ENCODE results near the gene IQCH.
"Not testable (repeated sequence)": the region's sequence is repeated elsewhere in the genome, so short reads cannot be mapped to it uniquely, and the experiment has no call there.

The IQCH gene

GRCh38 chr15:67359431-67360079 is 105.0 kb downstream of the IQCH start:
- DNase-seq: no peak

GRCh38 chr15:67361100-67361499 is 106.5 kb downstream of the IQCH start:
- no peak for DNase-seq

GRCh38 chr15:67363712-67364111 is 109.1 kb downstream of the IQCH start:
- DNase-seq: not testable (repeated sequence)

GRCh38 chr15:67365994-67366393 is 111.4 kb downstream of the IQCH start:
- DNase-seq: no peak

- no peak for DNase-seq
These were observed 112.3 kb downstream of the IQCH start for GRCh38 chr15:67366904-67367303.

- no peak for DNase-seq
These were observed 114.9 kb downstream of the IQCH start for GRCh38 chr15:67369359-67369998.

- DNase-seq: no peak
These were observed 115.8 kb downstream of the IQCH start for GRCh38 chr15:67370206-67370954.

- no peak for DNase-seq
These were observed 118.0 kb downstream of the IQCH start for GRCh38 chr15:67372543-67372942.

GRCh38 chr15:67372986-67373675 is 118.5 kb downstream of the IQCH start:
- no peak for DNase-seq

- DNase-seq: no peak
These were observed 119.4 kb downstream of the IQCH start for GRCh38 chr15:67373971-67374370.

- DNase-seq: no peak
These were observed 124.9 kb downstream of the IQCH start for GRCh38 chr15:67379530-67379929.

GRCh38 chr15:67380921-67381320 is 126.3 kb downstream of the IQCH start:
- DNase-seq: no peak

- no peak for DNase-seq
These were observed 126.9 kb downstream of the IQCH start for GRCh38 chr15:67381416-67382045.

GRCh38 chr15:67382723-67383122 is 128.1 kb downstream of the IQCH start:
- no peak for DNase-seq

GRCh38 chr15:67383899-67384298 is 129.3 kb downstream of the IQCH start:
- no peak for DNase-seq

GRCh38 chr15:67384761-67385160 is 130.2 kb downstream of the IQCH start:
- no peak for DNase-seq

- DNase-seq: no peak
These were observed 131.4 kb downstream of the IQCH start for GRCh38 chr15:67385971-67386370.

- DNase-seq: no peak
These were observed 132.4 kb downstream of the IQCH start for GRCh38 chr15:67386947-67387346.

- no peak for DNase-seq
These were observed 135.4 kb downstream of the IQCH start for GRCh38 chr15:67389975-67390374.

- no peak for DNase-seq
These were observed 140.5 kb downstream of the IQCH start for GRCh38 chr15:67394873-67395639.

- DNase-seq: no peak
These were observed 141.5 kb downstream of the IQCH start for GRCh38 chr15:67396114-67396513.

- DNase-seq: no peak
These were observed 142.6 kb downstream of the IQCH start for GRCh38 chr15:67397139-67397538.
